ENCODE results near the gene NXN. TPM values are rescaled to one million over a fixed set of nuclear protein-coding genes. Genes with fewer than 3 reads are reported as not detected.

Gene NXN
- total RNA-seq (10 to 100 TPM; 22.9 to 26.0 TPM), polyA plus RNA-seq (ENCODE audit: insufficient read depth, low read depth, low replicate concordance) (23.0 TPM)
- long read RNA-seq, donor 1, transcript NXN-201 (8 exons, 3,036 nt) = major isoform, 9 of 11 reads
- long read RNA-seq, donor 1, partial matches to known transcripts = 0 of 11 reads
- long read RNA-seq, donor 1, other reads (novel, unspliced or antisense) = 0 of 11 reads
- long read RNA-seq, donor 2, transcript NXN-201 (8 exons, 3,036 nt) = major isoform, 9 of 10 reads
- long read RNA-seq, donor 2, partial matches to known transcripts = 0 of 10 reads
- long read RNA-seq, donor 2, other reads (novel, unspliced or antisense) = 0 of 10 reads

GRCh38 chr17:979539-980405 lies at the start of gene NXN:
Gene NXN (minus strand): TSS chr17:979776.
- peak within 1 kb of the TSS; percentile 77 for H3K27ac ChIP-seq
- TF ChIP-seq POLR2A (IDR thresholded peaks at IDR 0.05) (no peak), CTCF (IDR thresholded peaks at IDR 0.05) (peak in 1 of 3 experiments; percentile 11)

GRCh38 chr17:1027044-1027443 lies 47.5 kb upstream of the NXN start:
- WGBS, 2 donors = 84 to 92% methylated on average over 9 of the region's 9 CpGs
- intact Hi-C loops (cut with DNase I; ENCODE audit: low total_unique reads) = no loop called here
- no peak for DNase-seq
- Histone ChIP-seq H3K4me1 (peaks cover 15% of the 10 kb centered on the region), H3K27ac (no peak overlapping the region), H3K9me3 (no peaks in the 10 kb centered on the region), H3K36me3 (ENCODE audit: low read depth, missing control alignments) (no peaks in the 10 kb centered on the region), H3K4me3 (no peak overlapping the region), H3K27me3 (no peaks in the 10 kb centered on the region)
- TF ChIP-seq POLR2A (IDR thresholded peaks at IDR 0.05) (no peak), CTCF (IDR thresholded peaks at IDR 0.05) (no peak)

More at GRCh38 chr17:979539-980405, at the start of gene NXN:
- Histone ChIP-seq H3K4me1 (peaks cover 13% of the 10 kb centered on the region), H3K9me3 (no peaks in the 10 kb centered on the region), H3K4me3 (peak within 1 kb of the TSS; percentile 61 to 72), H3K27me3 (no peaks in the 10 kb centered on the region), H3K36me3 (ENCODE audit: low read depth, missing control alignments) (no peaks in the 10 kb centered on the region)
- peak; percentile 93 for DNase-seq
- 2% methylated on average over 24 to 64 of the region's 94 CpGs for WGBS, 2 donors
- intact Hi-C loops (cut with DNase I; ENCODE audit: low total_unique reads) = loop anchor here (5.0 to 10.0 kb wide), 2 partner anchors 105 to 182 kb away; no protein-coding TSS in a partner anchor

GRCh38 chr17:1026599-1026975 lies 47.0 kb upstream of the NXN start:
- no peaks in the 10 kb centered on the region for H3K27me3 ChIP-seq
- peaks cover 12% of the 10 kb centered on the region for H3K4me1 ChIP-seq
- no peak for TF ChIP-seq CTCF (IDR thresholded peaks at IDR 0.05)
- H3K4me3 ChIP-seq = no peak overlapping the region
- H3K9me3 ChIP-seq = no peaks in the 10 kb centered on the region
- intact Hi-C loops (cut with DNase I; ENCODE audit: low total_unique reads) = no loop called here
- H3K27ac ChIP-seq = no peak overlapping the region
- WGBS, 2 donors = 90 to 93% methylated on average over 3 to 4 of the region's 10 CpGs
- no peaks in the 10 kb centered on the region for H3K36me3 ChIP-seq (ENCODE audit: low read depth, missing control alignments)
- DNase-seq = no peak

- 81 to 82% methylated on average over 18 to 24 of the region's 30 CpGs for WGBS, 2 donors
- H3K27me3 ChIP-seq = no peaks in the 10 kb centered on the region
- H3K9me3 ChIP-seq = no peaks in the 10 kb centered on the region
- no peaks in the 10 kb centered on the region for H3K36me3 ChIP-seq (ENCODE audit: low read depth, missing control alignments)
- DNase-seq = no peak
- TF ChIP-seq CTCF (IDR thresholded peaks at IDR 0.05) (no peak), POLR2A (IDR thresholded peaks at IDR 0.05) (no peak)
- H3K4me1 ChIP-seq = peaks cover 7% of the 10 kb centered on the region
- no peak overlapping the region for H3K4me3 ChIP-seq
- intact Hi-C loops (cut with DNase I; ENCODE audit: low total_unique reads) = no loop called here
- H3K27ac ChIP-seq = no peak overlapping the region
These were observed 46.4 kb upstream of the NXN start for GRCh38 chr17:1025733-1026598.
